AG04450 (cell line): ENCODE measurements around the gene TCP11L1. TPM values are rescaled to one million over a fixed set of nuclear protein-coding genes. Genes with fewer than 3 reads are reported as not detected.
A peak's percentile ranks its signal among the peaks of the same experiment; 100 is the strongest.

Experiments used
- CTCF ChIA-PET: fragments of 300-600, 350-600 bp; formaldehyde crosslinking; extraction: SDS; loops from one replicate; lab custom pipeline; 2022; ENCODE audit warnings: antibody characterized with exemption, inconsistent platforms; lab: Charles Lee
- POLR2A ChIA-PET: fragments of 350-600 bp; formaldehyde crosslinking; extraction: SDS; loops from one replicate; lab custom pipeline; 2021; ENCODE audit warnings: antibody characterized with exemption, inconsistent platforms; lab: Yijun Ruan, JAX
- DNase-seq: peaks from one replicate; pipeline ENCODE4 v3.0.0-alpha.2; 2011; ENCODE audit warnings: low read depth, low spot score
- H3K27ac ChIP-seq: one replicate; pipeline ENCODE4 v1.5.1; 2012; ENCODE audit warnings: low read depth, low read length, control low read depth
- H3K27me3 ChIP-seq: one replicate; pipeline ENCODE4 v1.6.0; 2012; ENCODE audit warnings: low read length; ENCODE audit not compliant: control insufficient read depth, insufficient read depth
- H3K4me3 ChIP-seq: 2 replicates; pipeline ENCODE4 v1.5.1; 2011; ENCODE audit warnings: mild to moderate bottlenecking, low read depth, low read length, control low read depth
- H3K9me3 ChIP-seq: 2 replicates; pipeline ENCODE4 v1.5.1; 2012; ENCODE audit warnings: low read length; ENCODE audit not compliant: control insufficient read depth, insufficient read depth
- CTCF ChIP-seq: IDR thresholded peaks from 2 replicates; pipeline ENCODE4 v1.5.1; 2011; ENCODE audit warnings: low read depth, low read length, control low read depth, inconsistent platforms
- polyA minus RNA-seq: library from RNA; depleted of rRNA, polyadenylated mRNA; stranded (reverse); fragments of >200 nt; gene quantifications from 2 replicates; pipeline ENCODE4 v1.2.3, GENCODE V29; 2011; rRNA and poly(A)+ RNA removed
- polyA plus RNA-seq: library from polyadenylated mRNA; depleted of rRNA; stranded (reverse); fragments of >200 nt; gene quantifications from 2 replicates; pipeline ENCODE4 v1.2.3, GENCODE V29; 2011; rRNA removed

TCP11L1 gene, protein sequence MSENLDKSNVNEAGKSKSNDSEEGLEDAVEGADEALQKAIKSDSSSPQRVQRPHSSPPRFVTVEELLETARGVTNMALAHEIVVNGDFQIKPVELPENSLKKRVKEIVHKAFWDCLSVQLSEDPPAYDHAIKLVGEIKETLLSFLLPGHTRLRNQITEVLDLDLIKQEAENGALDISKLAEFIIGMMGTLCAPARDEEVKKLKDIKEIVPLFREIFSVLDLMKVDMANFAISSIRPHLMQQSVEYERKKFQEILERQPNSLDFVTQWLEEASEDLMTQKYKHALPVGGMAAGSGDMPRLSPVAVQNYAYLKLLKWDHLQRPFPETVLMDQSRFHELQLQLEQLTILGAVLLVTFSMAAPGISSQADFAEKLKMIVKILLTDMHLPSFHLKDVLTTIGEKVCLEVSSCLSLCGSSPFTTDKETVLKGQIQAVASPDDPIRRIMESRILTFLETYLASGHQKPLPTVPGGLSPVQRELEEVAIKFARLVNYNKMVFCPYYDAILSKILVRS
- polyA plus RNA-seq (18.7 and 21.4 TPM in 2 replicates), polyA minus RNA-seq (47.1 and 50.1 TPM in 2 replicates)

DNA sequence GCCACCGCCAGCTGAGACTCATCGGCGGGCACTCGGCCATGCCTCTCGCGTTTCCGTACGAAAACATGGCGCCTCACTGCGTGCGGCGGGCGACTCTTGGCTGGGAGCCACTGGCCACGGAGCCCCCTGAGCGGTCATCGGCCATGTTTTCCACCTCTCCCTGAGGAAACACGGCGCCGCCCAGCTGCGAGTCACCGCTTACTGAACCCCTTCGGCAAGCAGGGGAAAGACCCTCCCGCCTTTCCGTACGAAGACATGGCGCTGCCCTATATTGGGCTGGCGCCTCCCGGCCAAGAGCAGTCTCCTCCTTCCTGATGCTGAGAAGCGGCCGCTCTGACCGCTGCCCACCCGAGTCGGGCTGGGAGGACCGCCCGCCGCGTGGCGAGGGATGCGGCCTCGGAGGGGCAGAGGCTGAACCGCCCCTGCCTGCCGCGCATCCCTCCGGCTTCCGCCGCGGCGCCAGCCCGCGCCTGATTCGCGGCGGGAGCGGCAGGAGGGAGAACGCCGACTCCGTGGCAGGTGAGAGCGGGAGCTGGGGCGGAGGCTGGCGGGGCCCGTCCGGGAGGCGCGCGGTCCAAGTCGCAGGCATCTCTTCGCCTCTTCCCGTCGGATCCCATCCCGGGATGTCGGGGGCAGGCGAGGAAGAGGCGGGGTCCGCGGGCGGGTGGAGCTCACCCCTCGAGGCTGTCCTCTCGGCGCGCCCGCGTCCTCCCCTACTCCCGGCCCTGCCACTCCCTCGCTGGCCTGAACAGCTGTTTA lies at the start of gene TCP11L1:
Gene TCP11L1 (plus strand): TSS at position 299 of the 759 bp plus-strand sequence. CDS start 4,202 bp downstream, outside the sequence.
- CTCF ChIA-PET: interaction anchor here (0.5 to 1.6 kb wide), 7 partner anchors 8 to 212 kb away, joined by 3 to 7 read pairs (median 4); no protein-coding TSS in a partner anchor
- no peaks in the 10 kb centered on the region for H3K27me3 ChIP-seq
- H3K4me3 ChIP-seq: peak within 1 kb of the TSS; percentile 82
- TF ChIP-seq CTCF: no peak
- DNase-seq: peak; percentile 90
- H3K9me3 ChIP-seq: no peaks in the 10 kb centered on the region; the same call in 1 of the 2 replicates
- POLR2A ChIA-PET: interaction anchor here (0.6 to 2.2 kb wide), 12 partner anchors 12 to 772 kb away, joined by 3 to 19 read pairs (median 4); partner anchors contain the start of gene DEPDC7
- H3K27ac ChIP-seq: peak within 1 kb of the TSS; percentile 99

- Histone ChIP-seq H3K27ac (no peak overlapping the region), H3K9me3 (peaks cover 4% of the 10 kb centered on the region; the same call in 1 of the 2 replicates), H3K4me3 (no peak overlapping the region), H3K27me3 (no peaks in the 10 kb centered on the region)
- TF ChIP-seq CTCF: no peak
- CTCF ChIA-PET: interaction anchor here (0.6 kb wide), 1 partner anchor 354 kb away, joined by 3 read pairs; no protein-coding TSS in a partner anchor
- DNase-seq: no peak
- POLR2A ChIA-PET: no interaction called here
These were observed 48.9 kb upstream of the TCP11L1 start for GRCh38 chr11:32990481-32990880.

DNA sequence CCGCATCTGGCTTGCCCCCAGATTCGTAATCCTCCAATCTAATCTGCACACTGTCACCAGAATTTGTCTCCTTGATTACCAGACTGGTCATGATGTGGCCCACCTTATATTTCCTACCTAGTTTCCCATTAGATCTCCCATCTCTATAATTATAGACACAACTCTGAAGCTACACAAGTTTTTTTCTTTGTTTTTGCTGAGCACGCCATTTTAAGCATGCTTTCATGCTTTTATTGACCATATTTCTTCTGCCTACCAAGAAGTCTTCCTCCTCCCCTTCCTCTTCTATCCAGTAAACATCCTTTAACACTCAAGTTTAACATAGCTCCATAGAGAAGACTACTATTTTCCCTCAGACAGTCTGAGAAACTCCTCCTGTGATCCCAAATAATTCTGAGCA lies 47.9 kb upstream of the TCP11L1 start:
- H3K9me3 ChIP-seq: peaks cover 4% of the 10 kb centered on the region
- CTCF ChIA-PET: no interaction called here

GRCh38 chr11:32991898-32992297 lies 47.5 kb upstream of the TCP11L1 start:
- Histone ChIP-seq H3K27ac (no peak overlapping the region), H3K4me3 (no peak overlapping the region), H3K27me3 (no peaks in the 10 kb centered on the region), H3K9me3 (peaks cover 4% of the 10 kb centered on the region)
- POLR2A ChIA-PET: no interaction called here
- no peak for DNase-seq
- no peak for TF ChIP-seq CTCF
- CTCF ChIA-PET: no interaction called here

More for the DNA sequence above, 47.9 kb upstream of the TCP11L1 start:
- Histone ChIP-seq H3K4me3 (no peak overlapping the region), H3K27ac (no peak overlapping the region), H3K27me3 (no peaks in the 10 kb centered on the region)
- POLR2A ChIA-PET: no interaction called here
- no peak for TF ChIP-seq CTCF
- no peak for DNase-seq
